Gastroesophageal sphincter (tissue), 4 donors: ENCODE measurements around the gene ACOT6. TPM values are rescaled to one million over a fixed set of nuclear protein-coding genes. Genes with fewer than 3 reads are reported as not detected.

Source experiments
- ATAC-seq: fragments of 150-250 bp; one replicate; pipeline ENCODE4 v1.9.1; 2016; ENCODE audit warnings: mild to moderate bottlenecking, moderate library complexity
- H3K27ac ChIP-seq, 4 donors: fragments of 200-600 bp; sonication (generic) in 3 of 4; 1 replicate in 3 of 4; 2 replicates in 1 of 4; pipeline ENCODE4 v1.5.1; 2016 to 2019
- H3K27me3 ChIP-seq: fragments of 200-600 bp; sonication (generic); one replicate; pipeline ENCODE4 v1.5.1; 2019
- H3K36me3 ChIP-seq, 2 donors: fragments of 200-600 bp; sonication (generic); one replicate each; pipeline ENCODE4 v1.5.1; 2019; ENCODE audit warnings: control low read depth in 1 of 2
- H3K4me1 ChIP-seq, 3 donors: fragments of 200-600 bp; sonication (generic); 1 replicate in 2 of 3; 2 replicates in 1 of 3; pipeline ENCODE4 v1.5.1; 2016 to 2019; ENCODE audit warnings: control low read depth in 2 of 3
- H3K4me3 ChIP-seq, 2 donors: fragments of 200-600 bp; sonication (generic); one replicate each; pipeline ENCODE4 v1.5.1; 2019; ENCODE audit warnings: mild to moderate bottlenecking in 1 of 2, moderate library complexity in 1 of 2
- H3K9me3 ChIP-seq, 3 donors: fragments of 200-600 bp; sonication (generic); one replicate each; pipeline ENCODE4 v1.5.1; 2017 to 2019; ENCODE audit warnings: control low read depth in 2 of 3
- CTCF ChIP-seq, 4 experiments: fragments of 200-600 bp in 2 of 4; fragments of 450-650 bp in 2 of 4; sonication (generic) in 1 of 4; IDR thresholded peaks; one replicate each; pipeline ENCODE4 v1.5.1; 2017 to 2019; ENCODE audit warnings: antibody characterized with exemption in 4 of 4, mild to moderate bottlenecking in 2 of 4, moderate library complexity in 2 of 4
- EP300 ChIP-seq: sonication (generic); formaldehyde crosslinking; IDR thresholded peaks from one replicate; pipeline ENCODE4 v1.6.1; 2017; ENCODE audit warnings: antibody characterized with exemption, mild to moderate bottlenecking
- POLR2A ChIP-seq, 2 donors: fragments of 450-650 bp; IDR thresholded peaks; one replicate each; pipeline ENCODE4 v1.6.1; 2017; ENCODE audit warnings: antibody characterized with exemption in 2 of 2, mild to moderate bottlenecking in 2 of 2, moderate library complexity in 1 of 2
- POLR2AphosphoS5 ChIP-seq: sonication (generic); formaldehyde crosslinking; IDR thresholded peaks from one replicate; pipeline ENCODE4 v1.6.1; 2017; ENCODE audit warnings: antibody characterized with exemption
- WGBS, 2 donors: methylation state at CpG; one replicate each; pipeline ENCODE4 v1.1.5; 2018; ENCODE audit warnings: low coverage in 1 of 2; 5-methylcytosine and 5-hydroxymethylcytosine counted together
- total RNA-seq, 4 donors: library from RNA; depleted of rRNA; stranded (reverse); fragments of >200 nt; gene quantifications; one replicate each; pipeline ENCODE4 v1.1.0, GENCODE V29; 2016

Gene ACOT6
- total RNA-seq, 4 donors from 2014 or later: not detected

DNA sequence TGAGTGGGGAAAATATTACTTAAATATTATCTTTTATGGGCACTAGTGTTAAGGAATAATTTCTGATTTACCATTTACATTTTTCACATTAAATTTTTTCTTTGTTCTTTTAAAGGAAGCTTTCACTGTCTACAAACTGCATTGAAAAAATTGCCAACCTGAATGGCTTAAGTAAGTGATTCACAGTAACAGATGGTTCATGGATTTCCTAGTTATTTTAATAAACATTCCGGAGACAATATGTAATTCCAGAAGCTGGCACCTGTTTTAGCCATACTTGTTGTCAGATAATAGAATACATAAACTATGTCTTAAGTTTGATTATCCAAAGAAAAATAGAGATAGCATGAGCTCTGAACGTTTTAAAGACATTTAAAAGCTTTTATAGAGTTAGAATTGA, 49.6 kb downstream of the ACOT6 start:
- H3K36me3 ChIP-seq: peaks cover 0 to 60% of the 10 kb centered on the region in 2 donors
- WGBS, 2 donors: 67 to 83% methylated on average over 2 of the region's 2 CpGs
- no peak for ATAC-seq
- H3K9me3 ChIP-seq: no peaks in the 10 kb centered on the region
- H3K4me3 ChIP-seq: no peak overlapping the region
- TF ChIP-seq POLR2AphosphoS5 (no peak), POLR2A (IDR thresholded peaks at IDR 0.05) (no peak), CTCF (IDR thresholded peaks at IDR 0.05) (no peak)
- H3K27me3 ChIP-seq: no peaks in the 10 kb centered on the region
- H3K4me1 ChIP-seq: no peaks in the 10 kb centered on the region
- H3K27ac ChIP-seq: no peak overlapping the region

DNA sequence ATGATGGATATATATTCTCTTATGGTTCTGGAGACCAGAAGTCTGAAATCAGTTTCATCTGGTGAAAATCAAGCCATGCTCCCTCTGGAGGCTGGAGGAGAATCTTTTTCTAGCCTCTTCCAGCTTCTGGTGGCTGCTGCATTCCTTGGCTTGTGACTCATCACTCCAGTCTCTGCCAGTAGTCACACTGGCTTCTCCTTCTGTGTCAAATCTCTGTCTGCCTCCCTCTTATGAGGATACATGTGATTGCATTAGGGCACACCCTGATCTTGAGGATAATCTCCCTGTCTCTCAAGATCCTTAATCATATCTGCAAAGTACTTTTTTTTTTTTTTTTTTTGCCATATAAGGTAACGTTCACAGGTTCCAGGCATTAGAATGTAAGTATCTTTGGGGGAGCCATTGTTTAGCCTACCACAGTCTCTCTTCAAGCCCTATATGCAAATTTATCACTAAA, 50.2 kb downstream of the ACOT6 start:
- Histone ChIP-seq H3K9me3 (no peaks in the 10 kb centered on the region), H3K27ac (no peak overlapping the region), H3K36me3 (peaks cover 0 to 61% of the 10 kb centered on the region in 2 donors), H3K4me1 (no peaks in the 10 kb centered on the region), H3K27me3 (no peaks in the 10 kb centered on the region), H3K4me3 (no peak overlapping the region)
- no peak for TF ChIP-seq POLR2A (IDR thresholded peaks at IDR 0.05)
- TF ChIP-seq POLR2AphosphoS5: peak; percentile 6
- no peak for TF ChIP-seq EP300
- peak in 3 of 4 experiments; percentile 20 to 45 (median 34) for TF ChIP-seq CTCF (IDR thresholded peaks at IDR 0.05)
- 50% methylated on average over 1 of the region's 1 CpG; no CpG with 5 or more reads in 1 of the 2 donors for WGBS, 2 donors
- ATAC-seq: peak; percentile 91

GRCh38 chr14:73663548-73664212, 51.4 kb downstream of the ACOT6 start:
- Histone ChIP-seq H3K4me3 (no peak overlapping the region), H3K4me1 (no peaks in the 10 kb centered on the region), H3K9me3 (no peaks in the 10 kb centered on the region), H3K36me3 (peaks cover 0 to 54% of the 10 kb centered on the region in 2 donors), H3K27ac (no peak overlapping the region), H3K27me3 (no peaks in the 10 kb centered on the region)
- no peak for TF ChIP-seq POLR2AphosphoS5
- no peak for TF ChIP-seq EP300
- TF ChIP-seq POLR2A (IDR thresholded peaks at IDR 0.05): no peak
- no peak for TF ChIP-seq CTCF (IDR thresholded peaks at IDR 0.05)
- ATAC-seq: no peak

DNA sequence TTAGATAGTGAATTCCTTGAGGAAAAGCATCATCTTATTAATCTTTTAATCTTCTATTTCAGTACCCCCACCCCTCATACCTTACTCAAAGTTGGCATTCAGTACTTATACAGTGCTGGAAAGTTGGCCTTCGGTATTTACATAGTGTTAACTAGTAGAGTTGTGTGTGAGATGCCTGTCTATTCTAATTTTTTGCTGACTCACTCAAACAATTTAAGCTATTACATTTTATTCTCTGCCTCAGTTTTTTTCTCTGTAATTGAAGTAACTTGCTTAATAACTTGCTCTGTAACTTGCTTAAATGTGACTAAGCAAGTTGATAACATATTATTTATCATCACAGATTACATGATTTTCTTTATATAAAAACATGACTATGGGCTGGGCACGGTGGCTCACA, 52.8 kb downstream of the ACOT6 start:
- H3K9me3 ChIP-seq: no peaks in the 10 kb centered on the region
- H3K27me3 ChIP-seq: no peaks in the 10 kb centered on the region
- no peak for TF ChIP-seq POLR2AphosphoS5
- no peak for TF ChIP-seq POLR2A (IDR thresholded peaks at IDR 0.05)
- no peak for TF ChIP-seq CTCF (IDR thresholded peaks at IDR 0.05)
- TF ChIP-seq EP300: no peak
- H3K36me3 ChIP-seq: peaks cover 0 to 40% of the 10 kb centered on the region in 2 donors
- no peak overlapping the region for H3K4me3 ChIP-seq
- no peak overlapping the region for H3K27ac ChIP-seq
- no peaks in the 10 kb centered on the region for H3K4me1 ChIP-seq
- 80 to 100% methylated on average over 1 to 2 of the region's 2 CpGs for WGBS, 2 donors
- ATAC-seq: no peak

GRCh38 chr14:73666583-73666982, 54.3 kb downstream of the ACOT6 start:
- no peaks in the 10 kb centered on the region for H3K27me3 ChIP-seq
- H3K36me3 ChIP-seq: peaks cover 0 to 28% of the 10 kb centered on the region in 2 donors
- ATAC-seq: no peak
- H3K9me3 ChIP-seq: no peaks in the 10 kb centered on the region
- TF ChIP-seq EP300: no peak
- TF ChIP-seq POLR2AphosphoS5: no peak
- TF ChIP-seq POLR2A (IDR thresholded peaks at IDR 0.05): no peak
- TF ChIP-seq CTCF (IDR thresholded peaks at IDR 0.05): no peak
- no peaks in the 10 kb centered on the region for H3K4me1 ChIP-seq
- H3K27ac ChIP-seq: no peak overlapping the region
- 80 to 84% methylated on average over 2 to 5 of the region's 5 CpGs for WGBS, 2 donors
- H3K4me3 ChIP-seq: no peak overlapping the region
